A673 (cell line): ENCODE measurements around the gene POLA2. TPM values are rescaled to one million over a fixed set of nuclear protein-coding genes. Genes with fewer than 3 reads are reported as not detected.
"Not testable (repeated sequence)": the region's sequence is repeated elsewhere in the genome, so short reads cannot be mapped to it uniquely, and the experiment has no call there.

ENCODE experiments used
- BruUV-seq: library from RNA; stranded (reverse); fragments of 400-500 nt; replicated peaks from 2 replicates; lab custom pipeline; 2021; lab: Mats Ljungman, UMichigan
- CTCF ChIA-PET: fragments of 300-600 bp; sonication (Branson Sonifier 250); formaldehyde crosslinking; loops from one replicate; lab custom pipeline; 2022; ENCODE audit warnings: antibody characterized with exemption; lab: Charles Lee
- POLR2A ChIA-PET: fragments of 300-600 bp; sonication (Branson Sonifier 250); formaldehyde crosslinking; loops from one replicate; lab custom pipeline; 2022; ENCODE audit warnings: antibody characterized with exemption; ENCODE audit not compliant: low non-redundant PET; lab: Charles Lee
- DNase-seq: peaks from one replicate; pipeline ENCODE4 v3.0.0-alpha.2; 2015; ENCODE audit warnings: low spot score
- H3K27ac ChIP-seq: fragments of 200-600 bp; sonication (generic); 2 replicates; pipeline ENCODE4 v1.5.1; 2016; ENCODE audit warnings: mixed run types, low read depth, mild to moderate bottlenecking, mixed read lengths, antibody characterized with exemption, low read length; ENCODE audit not compliant: poor library complexity, severe bottlenecking
- H3K27me3 ChIP-seq: fragments of 200-600 bp; sonication (generic); replicated peaks from 2 replicates; pipeline ENCODE4 v1.6.1; 2017; ENCODE audit warnings: mixed run types, low read depth, mild to moderate bottlenecking, mixed read lengths, antibody characterized with exemption, low read length; ENCODE audit not compliant: insufficient read depth, poor library complexity
- H3K36me3 ChIP-seq: fragments of 200-600 bp; sonication (generic); 2 replicates; pipeline ENCODE4 v1.6.1; 2016; ENCODE audit warnings: mixed run types, mild to moderate bottlenecking, mixed read lengths, antibody characterized with exemption, low read length; ENCODE audit not compliant: insufficient read depth, poor library complexity, severe bottlenecking
- H3K4me1 ChIP-seq: fragments of 200-600 bp; sonication (generic); 2 replicates; pipeline ENCODE4 v1.6.1; 2017; ENCODE audit warnings: mixed run types, mild to moderate bottlenecking, mixed read lengths, antibody characterized with exemption, low read length; ENCODE audit not compliant: insufficient read depth, poor library complexity, severe bottlenecking
- H3K4me3 ChIP-seq: fragments of 200-600 bp; sonication (generic); 2 replicates; pipeline ENCODE4 v1.5.1; 2016; ENCODE audit warnings: low read depth, mixed run types, mild to moderate bottlenecking, mixed read lengths, low read length; ENCODE audit not compliant: poor library complexity, severe bottlenecking
- H3K9me3 ChIP-seq: fragments of 200-600 bp; sonication (generic); 2 replicates; pipeline ENCODE4 v1.6.1; 2016; ENCODE audit warnings: mixed run types, low read depth, mild to moderate bottlenecking, mixed read lengths, antibody characterized with exemption, low read length; ENCODE audit not compliant: poor library complexity, severe bottlenecking
- CTCF ChIP-seq: fragments of 300-800, 200-600 bp; sonication (generic); conservative IDR thresholded peaks from 2 replicates; pipeline ENCODE4 v1.5.1; 2017; ENCODE audit warnings: low read depth, mild to moderate bottlenecking, antibody characterized with exemption, low read length, moderate library complexity, mixed read lengths
- EZH2 ChIP-seq: fragments of 200-600 bp; sonication (generic); IDR thresholded peaks from 2 replicates; pipeline ENCODE4 v1.6.1; 2017; ENCODE audit warnings: borderline replicate concordance, low read depth, mild to moderate bottlenecking, mixed read lengths, antibody characterized with exemption, low read length; ENCODE audit not compliant: poor library complexity, severe bottlenecking
- intact Hi-C: fragments of 100-400 bp; cut with micrococcal nuclease; formaldehyde crosslinking; loops from one replicate; pipeline ENCODE4 v1.10.0; 2022; ENCODE audit not compliant: unreplicated experiment
- total RNA-seq: library from RNA; stranded (reverse); gene quantifications from 2 replicates; pipeline ENCODE4 v1.2.3, GENCODE V29; 2021

POLA2 gene
- total RNA-seq, 1 experiment from 2014 or later = 92.4 TPM

- Histone ChIP-seq H3K4me1 (no peaks in the 10 kb centered on the region), H3K27ac (no peak overlapping the region), H3K9me3 (no peaks in the 10 kb centered on the region), H3K4me3 (no peak overlapping the region), H3K36me3 (no peaks in the 10 kb centered on the region), H3K27me3 (no peaks in the 10 kb centered on the region)
- TF ChIP-seq CTCF (no peak), EZH2 (no peak)
- CTCF ChIA-PET = no interaction called here
- intact Hi-C loops = no loop called here
- POLR2A ChIA-PET = no interaction called here
- DNase-seq = no peak
- BruUV-seq = no TSS peak
Measured at GRCh38 chr11:65246506-65246905, 15.3 kb upstream of the POLA2 start.

- POLR2A ChIA-PET, H3K27ac ChIP-seq, H3K27me3 ChIP-seq, DNase-seq, intact Hi-C loops, H3K36me3 ChIP-seq, H3K4me1 ChIP-seq, BruUV-seq, H3K9me3 ChIP-seq, H3K4me3 ChIP-seq: not testable (repeated sequence)
- CTCF ChIA-PET = interaction anchor here (1.9 kb wide), 1 partner anchor 22 kb away, joined by 5 read pairs; no protein-coding TSS in a partner anchor
Measured at GRCh38 chr11:65248184-65248710, 13.5 kb upstream of the POLA2 start.

GRCh38 chr11:65251476-65251875 is 10.3 kb upstream of the POLA2 start:
- H3K36me3 ChIP-seq = no peaks in the 10 kb centered on the region
- ChIA-PET CTCF (no interaction called here), POLR2A (no interaction called here)
- intact Hi-C loops = loop anchor here (5.0 to 10.0 kb wide), 2 partner anchors 44 to 407 kb away; partner anchors contain the start of gene CDC42BPG
- no TSS peak for BruUV-seq
- no peak overlapping the region for H3K27ac ChIP-seq
- H3K9me3 ChIP-seq = no peaks in the 10 kb centered on the region
- no peaks in the 10 kb centered on the region for H3K4me1 ChIP-seq
- no peak overlapping the region for H3K4me3 ChIP-seq
- H3K27me3 ChIP-seq = no peaks in the 10 kb centered on the region
- no peak for DNase-seq
- TF ChIP-seq CTCF = no peak
- no peak for TF ChIP-seq EZH2

- H3K36me3 ChIP-seq = no peaks in the 10 kb centered on the region
- ChIA-PET CTCF (interaction anchor here (1.1 kb wide), 1 partner anchor 144 kb away, joined by 3 read pairs; no protein-coding TSS in a partner anchor), POLR2A (no interaction called here)
- H3K9me3 ChIP-seq = no peaks in the 10 kb centered on the region
- intact Hi-C loops = loop anchor here (5.0 to 10.0 kb wide), 2 partner anchors 47 to 410 kb away; partner anchors contain the start of gene CDC42BPG
- TF ChIP-seq CTCF = no peak
- no peak for TF ChIP-seq EZH2
- H3K27ac ChIP-seq = no peak overlapping the region
- no peaks in the 10 kb centered on the region for H3K27me3 ChIP-seq
- DNase-seq = no peak
- no TSS peak for BruUV-seq
- no peaks in the 10 kb centered on the region for H3K4me1 ChIP-seq
- H3K4me3 ChIP-seq = no peak overlapping the region
Measured at GRCh38 chr11:65254724-65255123, 7.0 kb upstream of the POLA2 start.
